HepG2 (cell line): ENCODE results near the gene EFNA2. TPM values are rescaled to one million over a fixed set of nuclear protein-coding genes. Genes with fewer than 3 reads are reported as not detected.

Experiments used
- GABPB1 ChIP-seq: IDR thresholded peaks from 2 replicates; pipeline ENCODE4 v1.6.1; 2016; ENCODE audit warnings: mild to moderate bottlenecking, missing genetic modification reagents, moderate library complexity, missing compliant biosample characterization
- HOMEZ ChIP-seq: IDR thresholded peaks from 2 replicates; pipeline ENCODE4 v1.6.1; 2016; ENCODE audit warnings: low read depth
- JDP2 ChIP-seq: sonication (generic); formaldehyde crosslinking; IDR thresholded peaks from 2 replicates; pipeline ENCODE4 v1.8.1; 2022; ENCODE audit warnings: missing genetic modification reagents, borderline replicate concordance
- KAT7 ChIP-seq: IDR thresholded peaks from 2 replicates; pipeline ENCODE4 v1.6.1; 2018; ENCODE audit warnings: borderline replicate concordance, missing compliant biosample characterization
- MEIS1 ChIP-seq: sonication (generic); formaldehyde crosslinking; IDR thresholded peaks from 2 replicates; pipeline ENCODE4 v1.9.0; 2021; ENCODE audit warnings: mild to moderate bottlenecking, missing genetic modification reagents, moderate library complexity, borderline replicate concordance
- MIER2 ChIP-seq: IDR thresholded peaks from 2 replicates; pipeline ENCODE4 v1.6.1; 2016; ENCODE audit warnings: missing biosample characterization, missing genetic modification reagents
- NCOA5 ChIP-seq: sonication (generic); formaldehyde crosslinking; IDR thresholded peaks from 2 replicates; pipeline ENCODE4 v1.4.0; 2020; ENCODE audit warnings: missing genetic modification reagents
- NFKBIZ ChIP-seq: IDR thresholded peaks from 2 replicates; pipeline ENCODE4 v1.6.1; 2018; ENCODE audit warnings: missing genetic modification reagents, missing compliant biosample characterization
- NKX3-1 ChIP-seq: sonication (generic); formaldehyde crosslinking; IDR thresholded peaks from 2 replicates; pipeline ENCODE4 v1.5.0; 2020; ENCODE audit warnings: missing genetic modification reagents
- TSC22D2 ChIP-seq: sonication (generic); formaldehyde crosslinking; IDR thresholded peaks from 2 replicates; pipeline ENCODE4 v1.5.1; 2020; ENCODE audit warnings: missing genetic modification reagents, mild to moderate bottlenecking, borderline replicate concordance
- U2AF2 ChIP-seq: fragments of 200-400 bp; formaldehyde crosslinking; IDR thresholded peaks from 2 replicates; pipeline ENCODE4 v1.6.1; 2017; ENCODE audit warnings: low read depth, mild to moderate bottlenecking, low read length
- ZMAT3 ChIP-seq: sonication (generic); formaldehyde crosslinking; conservative IDR thresholded peaks from 2 replicates; pipeline ENCODE4 v1.7.0; 2021; ENCODE audit warnings: missing genetic modification reagents
- ZNF274 ChIP-seq: sonication (generic); formaldehyde crosslinking; IDR thresholded peaks from 2 replicates; pipeline ENCODE4 v1.5.1; 2020; ENCODE audit warnings: mild to moderate bottlenecking, missing genetic modification reagents
- ZNF280B ChIP-seq: sonication (generic); formaldehyde crosslinking; IDR thresholded peaks from 2 replicates; pipeline ENCODE4 v1.5.0; 2020; ENCODE audit warnings: missing genetic modification reagents, mild to moderate bottlenecking, borderline replicate concordance
- ZNF280D ChIP-seq: sonication (generic); formaldehyde crosslinking; IDR thresholded peaks from 2 replicates; pipeline ENCODE4 v1.5.1; 2020; ENCODE audit warnings: mild to moderate bottlenecking, missing genetic modification reagents
- ZNF577 ChIP-seq: sonication (generic); formaldehyde crosslinking; IDR thresholded peaks from 2 replicates; pipeline ENCODE4 v1.4.0; 2020; ENCODE audit warnings: mild to moderate bottlenecking, low read depth, missing genetic modification reagents, borderline replicate concordance
- ZNF776 ChIP-seq: sonication (generic); formaldehyde crosslinking; IDR thresholded peaks from 2 replicates; pipeline ENCODE4 v1.4.0; 2020; ENCODE audit warnings: mild to moderate bottlenecking, missing genetic modification reagents
- ZSCAN29 ChIP-seq: sonication (generic); formaldehyde crosslinking; conservative IDR thresholded peaks from 2 replicates; pipeline ENCODE4 v1.4.0; 2020; ENCODE audit warnings: mild to moderate bottlenecking, missing genetic modification reagents
- ZZZ3 ChIP-seq: sonication (generic); formaldehyde crosslinking; IDR thresholded peaks from 2 replicates; pipeline ENCODE4 v1.4.0; 2020; ENCODE audit warnings: missing genetic modification reagents, mild to moderate bottlenecking, borderline replicate concordance
- polyA plus RNA-seq, 8 experiments: library from polyadenylated mRNA; depleted of rRNA in 3 of 8; stranded (reverse) in 7 of 8; unstranded in 1 of 8; fragments of >200 nt; fragmentation: Illumina TruSeq in 4 of 8; extraction: Trizol in 4 of 8; gene quantifications; 2 replicates each; pipeline versions ENCODE4 v1.2.1 to v1.2.3, GENCODE V29; 2011 to 2016; ENCODE audit warnings: low read depth in 4 of 8, missing spikeins in 1 of 8, mixed read lengths in 1 of 8; ENCODE audit not compliant: insufficient read depth in 1 of 8
- total RNA-seq, 5 experiments: library from RNA; depleted of rRNA; stranded (reverse); fragments of >200 nt; fragmentation: Illumina TruSeq; extraction: Trizol; gene quantifications; 2 replicates each; pipeline ENCODE4 v1.2.3, GENCODE V29; 2016; ENCODE audit warnings: low read depth in 1 of 5
- TF ChIP-seq, protein P1 (sequence below): sonication (generic); formaldehyde crosslinking; IDR thresholded peaks from 2 replicates; pipeline ENCODE4 v1.4.0; 2020; ENCODE audit warnings: missing genetic modification reagents
- TF ChIP-seq, protein P2 (sequence below): sonication (generic); formaldehyde crosslinking; IDR thresholded peaks from 2 replicates; pipeline ENCODE4 v1.8.1; 2022; ENCODE audit warnings: mild to moderate bottlenecking, missing genetic modification reagents

Gene EFNA2
- total and polyA plus RNA-seq, 2 of the 13 experiments (the other 11 are each of a cell fraction or from before 2014, with no cell fraction given), result 6.0 to 9.9 TPM

- TF ChIP-seq HOMEZ, result no peak
- no peak for TF ChIP-seq ZSCAN29 (CRISPR knock-in tag)
- no peak for TF ChIP-seq U2AF2
- TF ChIP-seq, protein P1, sequence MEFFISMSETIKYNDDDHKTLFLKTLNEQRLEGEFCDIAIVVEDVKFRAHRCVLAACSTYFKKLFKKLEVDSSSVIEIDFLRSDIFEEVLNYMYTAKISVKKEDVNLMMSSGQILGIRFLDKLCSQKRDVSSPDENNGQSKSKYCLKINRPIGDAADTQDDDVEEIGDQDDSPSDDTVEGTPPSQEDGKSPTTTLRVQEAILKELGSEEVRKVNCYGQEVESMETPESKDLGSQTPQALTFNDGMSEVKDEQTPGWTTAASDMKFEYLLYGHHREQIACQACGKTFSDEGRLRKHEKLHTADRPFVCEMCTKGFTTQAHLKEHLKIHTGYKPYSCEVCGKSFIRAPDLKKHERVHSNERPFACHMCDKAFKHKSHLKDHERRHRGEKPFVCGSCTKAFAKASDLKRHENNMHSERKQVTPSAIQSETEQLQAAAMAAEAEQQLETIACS (CRISPR knock-in tag), result no peak
- no peak for TF ChIP-seq NCOA5
- TF ChIP-seq GABPB1 (CRISPR knock-in tag), result peak; percentile 71; the same call in 1 of the 2 replicates
- TF ChIP-seq ZNF776 (CRISPR knock-in tag), result no peak
- no peak for TF ChIP-seq KAT7 (CRISPR knock-in tag)
- no peak for TF ChIP-seq ZZZ3 (CRISPR knock-in tag)
- no peak; the same call in 1 of the 2 replicates for TF ChIP-seq MEIS1 (CRISPR knock-in tag)
- no peak for TF ChIP-seq NKX3-1 (CRISPR knock-in tag)
- no peak for TF ChIP-seq ZMAT3 (CRISPR knock-in tag)
- no peak for TF ChIP-seq TSC22D2 (CRISPR knock-in tag)
- TF ChIP-seq ZNF280D, result peak; percentile 74; the same call in 1 of the 2 replicates
- TF ChIP-seq ZNF577 (CRISPR knock-in tag), result no peak
- TF ChIP-seq NFKBIZ (CRISPR knock-in tag), result no peak
- TF ChIP-seq, protein P2, sequence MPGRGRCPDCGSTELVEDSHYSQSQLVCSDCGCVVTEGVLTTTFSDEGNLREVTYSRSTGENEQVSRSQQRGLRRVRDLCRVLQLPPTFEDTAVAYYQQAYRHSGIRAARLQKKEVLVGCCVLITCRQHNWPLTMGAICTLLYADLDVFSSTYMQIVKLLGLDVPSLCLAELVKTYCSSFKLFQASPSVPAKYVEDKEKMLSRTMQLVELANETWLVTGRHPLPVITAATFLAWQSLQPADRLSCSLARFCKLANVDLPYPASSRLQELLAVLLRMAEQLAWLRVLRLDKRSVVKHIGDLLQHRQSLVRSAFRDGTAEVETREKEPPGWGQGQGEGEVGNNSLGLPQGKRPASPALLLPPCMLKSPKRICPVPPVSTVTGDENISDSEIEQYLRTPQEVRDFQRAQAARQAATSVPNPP (CRISPR knock-in tag), result no peak
- TF ChIP-seq JDP2 (CRISPR knock-in tag), result no peak
- TF ChIP-seq MIER2 (CRISPR knock-in tag), result 0 out of 2 replicates have a peak, but pooled peaks have one; percentile 12
- no peak for TF ChIP-seq ZNF274
- peak; percentile 45; the same call in 1 of the 2 replicates for TF ChIP-seq ZNF280B
Observed at GRCh38 chr19:1283207-1283916, 2.3 kb upstream of the EFNA2 start (continued).
